Erythroblast (primary cell): ENCODE results near the gene PSMD5.

Experiments
- GATA1 ChIP-seq: IDR thresholded peaks from 2 replicates; pipeline ENCODE4 v1.6.1; 2011; ENCODE audit warnings: low read depth, mild to moderate bottlenecking, control low read depth, low read length, moderate library complexity
- POLR2A ChIP-seq: IDR thresholded peaks from 2 replicates; pipeline ENCODE4 v1.6.1; 2011; ENCODE audit warnings: mild to moderate bottlenecking, low read length

GRCh38 chr9:120891884-120892747 lies 49.4 kb upstream of the PSMD5 start:
- no peak for TF ChIP-seq POLR2A
- no peak for TF ChIP-seq GATA1
